GM18511 (cell line): ENCODE results near the gene BBS2.

Experiments
- ATAC-seq: cut with Tn5 transposase; IDR thresholded peaks from one replicate; pipeline ENCODE4 v1.9.1; 2021; ENCODE audit warnings: mild to moderate bottlenecking, moderate library complexity; ENCODE audit not compliant: unreplicated experiment

BBS2 gene

DNA sequence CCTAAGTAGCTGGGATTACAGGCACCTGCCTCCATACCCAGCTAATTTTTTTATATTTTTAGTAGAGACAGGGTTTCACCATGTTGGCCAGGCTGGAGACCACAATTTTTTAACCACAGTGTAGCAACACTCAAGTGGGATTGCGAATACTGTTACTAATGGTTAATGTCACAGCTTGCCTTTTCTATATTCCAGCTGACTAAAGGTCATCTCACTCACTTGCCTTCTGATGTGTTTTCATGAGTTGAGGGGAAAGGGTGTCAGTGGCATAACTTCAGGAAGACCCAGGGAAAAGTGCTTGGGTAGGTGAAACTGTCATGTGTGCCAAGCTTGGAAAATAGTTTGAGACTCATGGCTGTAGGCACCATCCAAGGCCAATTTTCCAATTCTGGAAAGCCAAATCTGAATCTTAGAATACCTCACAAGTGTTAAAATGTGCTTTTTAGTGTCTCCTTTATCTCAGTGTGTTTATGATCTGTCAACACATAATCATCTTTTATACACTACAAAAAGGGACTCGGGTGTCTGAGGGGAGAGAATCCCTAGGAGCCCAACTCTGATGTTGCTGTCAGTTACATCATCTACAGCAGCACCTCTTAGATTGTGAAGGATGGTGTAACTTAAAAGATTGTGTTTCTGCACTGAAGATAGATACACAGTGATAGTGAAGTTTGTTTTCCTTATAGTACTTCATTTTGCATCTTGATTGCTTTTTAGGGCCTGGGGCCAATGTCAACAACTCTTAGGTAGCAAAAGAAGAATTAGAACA is 41.4 kb downstream of the BBS2 start:
- ATAC-seq = no peak

DNA sequence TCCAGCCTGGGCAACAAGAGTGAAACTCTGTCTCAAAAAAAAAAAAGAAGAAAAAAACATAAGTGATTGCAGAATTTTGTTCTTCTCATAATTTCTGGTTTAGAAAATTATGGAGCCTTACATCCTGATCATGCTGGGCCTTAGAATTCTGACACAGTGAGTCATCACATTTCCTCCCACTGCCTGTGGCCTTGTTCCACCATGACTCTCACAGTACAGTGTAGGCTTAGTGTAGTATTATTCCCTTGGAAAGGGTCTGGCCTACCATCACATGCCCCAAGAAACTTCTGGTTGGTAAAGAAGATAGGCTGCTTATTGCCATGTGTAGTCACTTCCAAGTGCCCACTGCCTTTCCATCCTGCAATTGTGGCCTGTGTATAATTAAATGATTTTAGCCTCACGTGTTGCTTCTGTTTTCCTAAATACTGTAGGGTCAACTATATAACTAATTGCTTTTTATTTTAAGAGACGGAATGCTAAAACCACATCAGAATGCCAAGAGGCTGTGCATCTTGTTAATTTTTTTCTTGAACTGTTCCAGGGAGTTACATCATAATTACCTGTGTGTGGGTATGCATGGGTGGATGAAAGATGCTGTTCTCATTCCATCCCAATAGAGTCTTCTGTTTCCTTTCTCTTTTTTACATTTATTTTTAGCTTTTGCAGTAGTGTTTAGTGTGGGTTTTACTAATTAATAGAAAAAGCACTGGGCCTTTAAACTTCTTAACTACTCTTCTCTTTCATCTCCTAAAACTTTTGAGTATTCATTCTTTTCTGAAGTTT is 42.5 kb downstream of the BBS2 start:
- ATAC-seq = no peak

- ATAC-seq = no peak
Observed at GRCh38 chr16:56475201-56475600, 44.6 kb downstream of the BBS2 start.

GRCh38 chr16:56470666-56471065 is 49.2 kb downstream of the BBS2 start:
- no peak for ATAC-seq

DNA sequence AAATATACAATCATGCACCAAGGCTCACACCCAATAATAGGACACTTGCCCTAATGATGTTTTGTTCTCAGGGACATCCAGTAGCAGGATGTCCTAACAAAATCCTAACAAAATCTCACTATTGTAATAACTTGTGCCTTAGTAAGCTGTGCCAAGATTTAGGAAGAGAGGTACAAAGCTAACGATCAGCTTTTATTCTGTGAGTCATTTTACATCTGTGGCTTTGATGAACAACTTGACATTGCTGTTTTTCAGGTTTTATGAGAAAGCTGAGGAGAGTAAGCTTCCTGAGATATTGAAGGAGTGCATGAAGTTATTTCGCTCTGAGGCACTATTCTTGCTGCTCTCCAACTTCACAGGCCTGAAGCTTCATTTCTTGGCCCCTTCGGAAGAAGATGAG is 49.6 kb downstream of the BBS2 start:
- ATAC-seq = no peak

GRCh38 chr16:56469748-56470147 is 50.1 kb downstream of the BBS2 start:
- ATAC-seq = no peak

DNA sequence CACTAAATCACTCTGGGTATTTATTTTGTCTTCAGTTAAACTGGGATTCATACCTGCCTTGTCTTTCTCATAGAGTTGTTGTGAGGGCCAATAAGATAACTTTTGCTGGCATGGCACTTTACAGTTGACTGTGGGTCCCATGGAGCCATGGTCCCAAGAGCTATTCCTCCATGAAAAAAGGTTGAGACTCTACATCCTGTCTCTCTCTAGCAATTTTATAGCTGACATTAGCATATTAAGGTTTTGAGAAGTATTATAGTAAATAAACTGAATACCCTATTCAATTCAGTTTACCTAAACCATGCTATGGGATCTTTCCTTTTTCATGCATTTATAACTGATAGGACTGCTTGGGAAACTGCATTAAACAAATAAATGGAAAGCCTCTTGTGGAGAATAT is 51.0 kb downstream of the BBS2 start:
- no peak for ATAC-seq

GRCh38 chr16:56466344-56466743 is 53.5 kb downstream of the BBS2 start:
- ATAC-seq = no peak

DNA sequence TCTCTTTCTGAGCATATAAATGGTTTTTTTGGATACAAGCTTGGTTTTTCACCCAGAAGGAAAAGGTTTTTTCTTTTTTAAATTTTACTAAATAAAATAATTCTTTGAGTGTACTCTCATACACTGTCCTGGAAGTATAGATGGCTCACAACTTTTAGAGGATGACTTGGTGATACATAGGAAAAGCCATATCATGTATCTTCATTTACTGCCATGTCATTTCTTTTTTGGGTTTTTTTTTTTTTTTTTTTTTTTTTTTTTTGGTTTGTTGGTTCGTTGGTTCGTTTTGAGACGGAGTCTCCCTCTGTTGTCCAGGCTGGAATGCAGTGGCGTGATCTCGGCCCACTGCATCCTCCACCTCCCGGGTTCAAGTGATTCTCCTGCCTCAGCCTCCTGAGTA is 56.7 kb downstream of the BBS2 start:
- ATAC-seq = no peak

- no peak for ATAC-seq
Observed at GRCh38 chr16:56462064-56462796, 57.6 kb downstream of the BBS2 start.

GRCh38 chr16:56460101-56460500 is 59.7 kb downstream of the BBS2 start:
- no peak for ATAC-seq

GRCh38 chr16:56457927-56458470 is 61.8 kb downstream of the BBS2 start:
- ATAC-seq = no peak

GRCh38 chr16:56451753-56452689 is 67.8 kb downstream of the BBS2 start:
- peak; percentile 55 for ATAC-seq

- peak; percentile 97 for ATAC-seq
Observed at GRCh38 chr16:56450986-56451752, 68.7 kb downstream of the BBS2 start, which contains the start of the genes NUDT21 and OGFOD1. Gene NUDT21 (minus strand): TSS chr16:56451332. CDS start chr16:56451202, 130 bp downstream. Gene OGFOD1 (plus strand): TSS chr16:56451554. CDS start chr16:56451613, 59 bp downstream.

DNA sequence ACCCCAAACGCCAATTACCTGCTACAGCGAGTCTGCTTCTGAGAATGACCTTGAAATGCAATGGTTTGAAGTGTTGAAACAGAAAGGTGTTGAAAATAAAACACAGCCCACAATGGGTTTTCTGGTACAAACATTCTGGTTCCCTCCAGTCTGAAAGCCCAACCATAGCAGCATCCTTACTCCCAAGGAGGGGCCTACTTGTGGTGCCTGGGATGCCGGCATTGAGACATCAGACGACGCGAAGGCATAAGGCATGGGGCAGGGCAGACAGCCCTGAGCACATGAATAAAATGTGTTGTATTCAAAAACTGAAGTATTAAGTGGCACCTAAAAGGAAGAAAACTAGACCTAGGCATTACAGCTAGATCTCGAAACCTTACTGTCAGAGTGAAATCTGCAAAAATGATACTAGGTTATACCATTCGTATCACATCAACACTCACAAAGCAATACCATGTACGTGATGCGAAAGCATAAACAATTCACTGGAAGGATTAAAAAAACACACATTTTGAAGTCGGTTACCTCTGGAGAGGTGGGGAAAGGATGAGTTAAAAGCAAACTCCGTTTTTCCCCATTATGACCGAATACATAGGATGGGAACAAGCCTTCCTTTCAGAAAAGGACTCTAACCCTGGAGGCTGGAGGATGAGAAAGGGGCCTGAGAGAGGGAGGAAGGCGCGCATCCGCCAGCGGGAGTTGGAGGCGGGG is 69.4 kb downstream of the BBS2 start:
- ATAC-seq = no peak

GRCh38 chr16:56448005-56448404 is 71.8 kb downstream of the BBS2 start:
- no peak for ATAC-seq

- ATAC-seq = no peak
Observed at GRCh38 chr16:56447286-56447685, 72.5 kb downstream of the BBS2 start.

DNA sequence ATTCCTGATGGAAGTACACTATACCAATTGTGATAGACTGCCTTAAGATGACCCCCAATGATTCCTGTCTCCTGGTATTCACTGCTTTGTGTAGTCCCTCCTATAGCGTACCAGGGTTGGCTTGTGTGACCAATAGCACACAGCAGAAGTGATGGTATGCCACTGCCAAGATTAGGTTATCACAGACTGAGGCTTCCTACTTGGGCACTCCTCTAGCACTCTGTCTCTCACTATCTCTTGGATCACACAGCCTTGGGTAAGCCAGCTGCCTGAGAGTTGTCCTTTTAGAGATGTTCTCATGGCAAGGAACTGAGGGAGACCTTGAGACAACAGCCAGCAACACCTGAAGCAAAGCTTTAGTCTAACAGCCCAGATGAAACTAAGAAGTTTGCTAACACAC is 81.8 kb downstream of the BBS2 start:
- ATAC-seq = no peak

DNA sequence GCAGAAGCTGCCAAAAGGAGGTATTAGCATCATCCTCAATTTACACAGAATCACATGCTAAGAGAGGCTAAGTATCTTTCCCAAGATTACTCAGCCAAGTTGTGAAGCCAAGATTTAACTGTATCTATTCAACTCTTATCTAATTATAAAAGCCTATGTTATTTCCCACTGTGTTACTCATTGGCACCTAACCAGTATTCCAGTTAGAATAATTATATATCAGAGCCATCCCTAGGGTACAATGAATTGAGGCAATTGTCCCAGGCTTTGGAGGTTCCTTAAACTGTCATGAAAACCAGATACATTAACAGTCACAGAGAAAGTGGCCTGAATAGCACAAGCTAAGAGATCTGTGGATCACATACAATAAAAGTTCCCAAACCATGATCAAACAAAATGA is 83.6 kb downstream of the BBS2 start:
- no peak for ATAC-seq
